HPDE6-E6E7 (cell line): ENCODE data around the gene PLBD1.

Source experiments
- DNase-seq: peaks from one replicate; pipeline ENCODE4 v3.0.0; 2011; ENCODE audit warnings: missing footprints; ENCODE audit errors: extremely low spot score

PLBD1 gene, protein sequence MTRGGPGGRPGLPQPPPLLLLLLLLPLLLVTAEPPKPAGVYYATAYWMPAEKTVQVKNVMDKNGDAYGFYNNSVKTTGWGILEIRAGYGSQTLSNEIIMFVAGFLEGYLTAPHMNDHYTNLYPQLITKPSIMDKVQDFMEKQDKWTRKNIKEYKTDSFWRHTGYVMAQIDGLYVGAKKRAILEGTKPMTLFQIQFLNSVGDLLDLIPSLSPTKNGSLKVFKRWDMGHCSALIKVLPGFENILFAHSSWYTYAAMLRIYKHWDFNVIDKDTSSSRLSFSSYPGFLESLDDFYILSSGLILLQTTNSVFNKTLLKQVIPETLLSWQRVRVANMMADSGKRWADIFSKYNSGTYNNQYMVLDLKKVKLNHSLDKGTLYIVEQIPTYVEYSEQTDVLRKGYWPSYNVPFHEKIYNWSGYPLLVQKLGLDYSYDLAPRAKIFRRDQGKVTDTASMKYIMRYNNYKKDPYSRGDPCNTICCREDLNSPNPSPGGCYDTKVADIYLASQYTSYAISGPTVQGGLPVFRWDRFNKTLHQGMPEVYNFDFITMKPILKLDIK

DNA sequence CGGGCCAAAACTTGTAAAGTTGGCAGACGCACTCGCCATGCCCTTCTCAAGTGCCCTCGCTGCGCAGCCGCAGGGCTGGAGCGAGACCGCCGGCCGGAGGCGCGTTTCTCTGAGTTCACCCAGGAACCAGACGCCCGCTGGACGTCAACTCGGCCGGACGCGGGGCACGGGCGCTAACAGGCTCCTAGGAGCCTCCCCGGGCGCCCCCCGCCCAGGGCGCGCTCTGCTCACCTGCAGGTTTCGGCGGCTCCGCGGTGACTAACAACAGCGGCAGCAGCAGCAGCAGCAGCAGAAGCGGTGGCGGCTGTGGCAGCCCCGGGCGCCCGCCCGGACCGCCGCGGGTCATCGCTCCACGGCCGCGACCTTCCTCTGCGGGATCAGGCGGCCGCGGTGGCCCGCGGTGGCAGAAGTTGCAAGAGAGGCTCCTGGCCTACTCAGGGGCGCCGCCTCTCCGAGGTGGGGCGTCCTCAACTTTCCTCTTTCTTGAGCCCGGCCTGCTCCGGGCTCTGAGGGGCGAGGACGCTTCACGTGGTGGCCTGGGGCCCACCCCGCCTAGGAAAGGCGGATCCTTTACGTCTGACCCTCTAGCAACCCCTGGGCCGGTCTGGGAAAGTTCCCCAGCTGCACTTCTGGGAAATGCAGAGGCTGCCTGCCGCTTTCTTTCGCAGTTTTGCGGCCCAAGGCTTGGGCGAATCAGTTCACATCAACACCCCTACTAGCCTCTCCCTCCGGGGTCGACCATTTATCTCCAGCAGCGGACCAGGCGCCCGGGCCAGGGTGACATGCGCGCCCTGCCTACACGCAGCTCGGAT lies at the start of gene PLBD1:
Gene PLBD1 (minus strand): TSS at position 533 of the 812 bp plus-strand sequence. CDS start 187 bp downstream, at position 346.
- peak; percentile 12 for DNase-seq

DNA sequence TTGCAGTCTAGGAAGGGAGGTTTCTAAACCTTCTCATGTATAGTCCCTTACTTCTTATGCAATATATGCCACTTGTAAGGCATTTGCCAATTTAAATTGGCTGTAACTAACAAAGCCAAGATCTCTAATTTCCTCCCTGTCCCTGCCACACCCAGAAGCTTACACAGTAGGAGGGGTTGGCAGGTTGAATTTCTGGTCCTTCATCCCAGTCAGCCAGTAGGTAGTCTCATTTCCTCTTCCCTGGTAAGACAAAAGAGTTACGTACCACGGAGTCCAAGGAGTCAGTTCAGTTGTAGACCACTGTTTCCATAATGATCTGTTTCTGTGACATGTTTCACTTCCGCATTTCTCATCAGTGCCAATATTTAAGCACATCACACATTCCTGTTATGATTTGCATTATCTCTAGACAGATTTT lies 47.0 kb upstream of the PLBD1 start:
- DNase-seq = peak; percentile 25

DNA sequence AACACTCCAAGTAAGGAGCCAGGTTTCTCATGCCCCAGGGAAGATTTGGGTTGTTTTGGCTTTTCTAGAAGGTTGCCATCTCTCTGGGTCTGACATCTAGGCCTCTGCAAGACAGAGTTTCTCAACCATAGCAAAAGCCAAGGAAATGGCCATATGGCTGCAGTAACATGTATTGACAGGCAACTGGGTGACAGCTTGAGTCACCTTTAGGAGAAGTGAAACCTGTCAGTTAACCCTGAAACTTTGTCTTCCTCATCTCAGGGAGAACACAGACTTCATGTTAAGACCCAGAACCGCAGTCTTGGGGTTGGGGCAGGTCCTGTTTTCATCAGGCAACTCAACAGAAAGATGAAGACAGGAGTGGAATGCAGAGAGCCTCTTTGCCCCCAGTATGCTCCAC lies 46.0 kb upstream of the PLBD1 start:
- peak; percentile 31 for DNase-seq

DNA sequence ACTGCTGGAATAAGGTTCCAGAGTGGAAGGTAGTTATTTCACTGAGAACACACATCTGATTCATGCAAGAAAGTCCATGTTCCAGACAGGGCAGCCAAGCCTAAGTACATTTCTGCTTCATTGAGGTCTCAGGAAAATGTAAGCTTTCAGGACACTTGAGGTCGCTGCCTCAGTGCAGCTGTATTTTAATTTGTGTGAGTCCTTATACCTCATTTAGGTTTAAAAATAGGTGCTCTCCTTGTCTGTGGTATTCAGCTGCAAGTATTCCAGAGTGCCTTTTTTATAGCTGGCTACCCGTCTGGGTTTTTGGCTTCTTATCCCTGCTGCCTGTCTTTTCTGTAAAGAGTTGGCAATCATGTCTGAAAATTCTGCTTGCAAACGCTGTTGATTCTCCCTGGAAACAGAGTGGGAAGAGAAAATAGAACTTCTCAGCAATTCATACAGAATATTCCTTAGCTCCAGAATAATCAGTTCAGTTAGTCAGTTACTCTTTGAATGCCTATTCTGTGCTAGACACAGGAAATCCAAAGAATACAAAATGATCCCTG lies 45.3 kb upstream of the PLBD1 start:
- no peak for DNase-seq

DNA sequence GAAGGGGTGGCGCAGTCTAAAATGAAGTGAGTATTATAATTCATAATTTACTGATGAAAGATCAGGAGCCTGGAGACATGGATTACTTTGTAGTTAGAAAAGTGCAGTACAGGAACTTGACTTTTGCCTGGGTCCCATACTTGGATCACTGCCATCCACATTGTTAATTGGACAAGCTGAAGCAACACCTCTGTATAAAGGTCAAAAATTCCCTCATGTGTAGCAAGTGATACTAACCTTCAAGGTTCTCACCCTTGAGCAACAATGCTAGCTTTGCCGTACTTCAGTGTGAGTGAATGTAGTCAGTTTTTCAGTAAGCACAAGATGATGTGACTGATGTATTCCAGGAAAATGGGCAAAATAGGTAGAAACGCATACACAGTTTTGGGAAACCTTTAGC lies 44.6 kb upstream of the PLBD1 start:
- DNase-seq = no peak

DNA sequence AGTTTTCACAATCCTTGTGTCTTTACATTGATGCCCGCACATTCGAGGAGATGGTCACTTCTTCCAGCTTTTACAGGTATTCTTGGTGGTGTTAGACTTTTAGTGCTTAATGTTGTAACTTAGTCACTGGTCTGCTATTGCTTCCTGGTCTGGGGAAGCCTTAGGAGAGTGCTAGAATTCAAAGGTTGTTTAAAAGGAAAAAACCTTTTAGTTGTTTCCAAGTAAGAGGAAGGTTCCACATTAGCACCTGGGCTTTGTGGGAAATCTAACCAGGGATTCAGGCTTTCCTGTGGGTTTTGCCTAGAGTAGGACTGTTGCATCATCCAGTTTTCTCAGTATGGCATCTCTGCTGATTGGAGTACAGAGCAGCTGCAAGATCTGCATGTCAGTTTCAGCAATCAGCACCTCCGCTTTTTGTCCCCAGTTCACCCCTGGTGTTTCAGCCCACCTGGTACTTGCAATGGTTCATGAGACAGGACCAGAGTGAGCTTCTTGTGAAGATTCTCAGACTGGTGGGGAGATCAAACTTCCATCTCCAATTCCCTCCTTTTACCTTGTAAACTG lies 44.0 kb upstream of the PLBD1 start:
- no peak for DNase-seq

DNA sequence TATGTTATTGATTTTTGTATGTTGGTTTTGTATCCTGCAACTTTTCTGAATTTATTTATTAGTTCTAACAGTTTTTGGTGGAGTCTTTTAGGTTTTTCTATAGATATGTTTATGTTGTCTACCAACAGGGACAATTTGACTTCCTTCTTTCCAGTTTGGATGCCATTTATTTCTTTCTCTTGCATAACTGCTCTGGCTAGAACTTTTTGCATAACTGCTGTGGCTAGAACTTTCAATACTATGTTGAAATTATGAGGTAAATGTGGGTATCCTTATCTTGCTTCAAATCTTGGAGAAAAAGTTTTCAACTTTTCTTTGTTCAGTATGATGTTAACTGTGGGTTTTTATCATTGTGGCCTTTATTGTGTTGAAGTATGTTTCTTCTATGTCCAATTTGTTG lies 39.9 kb upstream of the PLBD1 start:
- no peak for DNase-seq

DNA sequence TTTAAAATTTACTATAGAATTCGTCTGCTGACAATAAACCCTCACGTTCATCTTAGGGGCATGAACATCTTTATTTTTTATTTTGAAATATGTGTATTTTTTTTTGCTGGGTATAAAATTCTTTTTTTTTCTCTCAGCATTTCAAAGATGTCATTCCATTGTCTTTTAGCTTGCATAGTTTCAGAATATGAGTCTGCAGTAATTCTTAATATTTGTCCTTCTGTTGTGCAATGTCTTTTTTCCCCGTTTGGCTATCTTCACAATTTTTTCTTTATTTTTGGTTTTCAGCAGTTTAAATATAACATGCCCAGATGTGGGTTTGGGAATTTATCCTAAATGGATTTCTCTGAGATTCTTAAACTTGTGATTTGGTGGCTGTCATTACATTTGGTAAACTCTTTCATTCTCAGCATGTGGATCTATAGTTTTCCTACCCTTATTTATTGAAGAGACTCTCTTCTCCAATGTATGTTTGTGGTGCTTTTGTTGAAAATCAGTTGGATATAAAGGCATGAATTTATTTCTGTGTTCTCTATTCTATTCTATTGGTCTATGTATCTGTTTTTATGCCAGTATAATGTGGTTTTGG lies 37.8 kb upstream of the PLBD1 start:
- DNase-seq = no peak

DNA sequence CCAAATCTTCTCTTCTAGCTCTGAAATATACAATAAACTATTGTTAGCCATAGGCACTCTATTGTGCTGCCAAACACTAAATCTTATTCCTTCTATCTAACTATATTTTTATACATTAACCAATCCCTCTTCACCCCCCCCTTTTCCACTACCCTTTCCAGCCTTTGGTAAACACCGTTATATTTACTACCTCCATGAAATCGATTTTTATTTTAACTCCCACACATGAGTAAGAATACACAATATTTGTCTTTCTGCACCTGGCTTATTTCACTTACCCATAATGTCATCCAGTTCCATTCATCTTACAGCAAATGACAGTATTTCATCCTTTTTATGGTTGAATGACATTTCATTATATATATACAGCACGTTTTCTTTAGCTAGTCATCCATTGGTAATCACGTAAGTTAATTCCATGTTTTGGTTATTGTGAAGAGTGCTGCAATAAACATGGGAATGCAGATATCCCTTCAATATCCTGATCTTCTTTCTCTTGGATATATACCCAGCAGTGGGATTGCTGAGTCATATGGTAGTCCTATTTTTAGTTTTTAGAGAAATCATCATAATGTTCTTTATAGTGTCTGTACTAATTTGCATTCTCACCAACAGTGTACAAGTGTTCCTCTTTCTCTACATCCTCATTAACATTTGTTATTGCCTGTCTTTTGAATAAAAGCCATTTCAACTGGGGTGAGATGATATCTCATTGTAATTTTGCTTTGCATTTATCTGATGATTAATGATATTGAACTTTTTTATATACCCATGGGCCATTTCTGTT lies 34.2 kb upstream of the PLBD1 start:
- DNase-seq = no peak

DNA sequence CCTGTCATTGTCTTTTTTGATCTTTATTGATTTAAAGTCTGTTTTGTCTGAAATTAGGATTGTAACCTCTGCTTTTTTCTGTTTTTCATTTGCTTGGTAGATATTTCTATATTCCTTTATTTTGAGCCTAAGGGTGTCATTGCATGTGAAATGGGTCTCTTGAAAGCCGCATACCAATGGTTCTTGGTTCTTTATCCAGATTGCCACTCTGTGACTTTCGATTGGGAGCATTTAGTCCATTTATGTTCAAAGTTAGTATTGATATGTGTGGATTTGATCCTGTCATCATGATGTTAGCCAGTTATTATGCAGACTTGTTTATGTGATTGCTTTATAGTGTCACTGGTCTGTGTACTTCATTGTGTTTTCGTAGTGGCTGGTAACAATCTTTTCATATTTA lies 29.8 kb upstream of the PLBD1 start:
- no peak for DNase-seq

DNA sequence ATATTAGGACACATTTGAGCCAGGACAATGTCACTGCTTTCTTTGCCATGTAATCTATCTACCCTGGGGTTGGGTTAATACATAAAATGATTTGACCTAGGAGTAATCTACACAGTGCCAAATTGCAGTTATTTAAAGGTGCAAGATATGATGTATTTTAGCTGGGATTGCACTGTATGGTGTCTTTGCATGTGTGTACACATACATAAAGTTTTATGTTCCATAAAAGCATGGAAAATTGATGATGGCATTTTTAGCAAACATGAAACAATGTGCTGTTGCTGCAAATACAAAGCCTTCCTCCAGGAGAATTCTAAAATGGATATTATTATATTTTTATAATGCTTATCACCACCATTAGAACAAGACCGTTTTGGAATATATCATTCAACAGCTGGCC lies 24.0 kb upstream of the PLBD1 start:
- DNase-seq = no peak

DNA sequence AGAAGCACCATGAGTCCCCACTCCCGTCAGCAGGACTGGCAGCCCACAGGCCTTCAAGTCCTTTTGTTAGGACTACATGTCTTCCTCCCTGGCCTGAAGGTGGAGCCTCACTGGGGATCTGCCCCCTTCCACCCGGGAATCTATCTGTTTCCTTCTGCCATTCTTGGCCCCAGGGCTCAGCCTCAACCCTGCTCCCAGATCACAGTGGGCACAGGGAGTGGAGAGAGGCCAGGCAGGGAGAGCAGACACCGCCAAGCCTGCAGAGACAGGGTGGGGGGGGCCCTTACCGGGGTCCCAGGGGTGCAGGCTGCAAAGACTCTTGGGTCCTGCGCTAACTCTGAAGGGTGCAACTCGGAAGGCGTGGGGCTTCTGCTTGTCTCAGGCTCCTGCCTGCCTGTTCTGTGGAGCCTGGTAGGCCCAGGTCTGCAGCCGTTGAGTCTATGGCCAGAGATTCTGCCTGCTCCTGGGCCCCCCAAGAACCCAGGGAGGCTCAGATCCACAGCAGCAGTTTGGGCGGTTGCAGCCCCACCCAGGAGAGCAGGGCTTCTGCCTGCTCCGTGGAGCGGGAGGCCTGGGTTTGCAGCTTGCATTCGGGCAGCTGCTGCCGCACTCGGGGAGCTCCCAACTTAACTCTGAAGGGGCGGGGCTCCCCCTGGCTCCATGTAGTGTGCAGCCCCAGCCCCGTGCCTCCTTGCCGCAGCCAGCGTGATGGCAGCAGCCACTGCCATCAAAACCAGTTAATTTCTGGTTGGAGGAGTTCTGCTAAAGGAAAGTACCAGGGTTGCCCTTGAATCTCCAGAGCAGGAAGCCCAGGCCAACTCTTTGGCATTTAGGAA lies 21.7 kb upstream of the PLBD1 start:
- DNase-seq = no peak

DNA sequence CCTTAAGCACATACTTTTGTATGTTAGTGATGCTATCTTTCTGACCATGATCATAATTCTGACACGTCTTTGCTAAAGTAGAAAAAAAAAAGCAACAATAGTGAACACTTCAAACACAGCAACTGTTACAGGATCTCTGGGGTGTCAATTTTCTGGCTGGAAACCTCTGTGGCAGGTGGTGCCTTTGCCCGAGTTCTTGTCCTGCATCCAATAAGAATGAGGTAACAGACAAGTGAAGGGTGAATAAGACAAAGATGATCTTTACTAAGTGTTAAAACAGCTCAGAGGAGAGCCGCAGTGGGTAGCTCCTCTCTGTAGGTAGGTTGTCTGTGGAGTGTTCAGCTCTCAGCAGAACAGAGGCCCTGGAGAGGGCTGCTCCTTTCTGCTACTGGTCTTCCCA lies 20.9 kb upstream of the PLBD1 start:
- no peak for DNase-seq

DNA sequence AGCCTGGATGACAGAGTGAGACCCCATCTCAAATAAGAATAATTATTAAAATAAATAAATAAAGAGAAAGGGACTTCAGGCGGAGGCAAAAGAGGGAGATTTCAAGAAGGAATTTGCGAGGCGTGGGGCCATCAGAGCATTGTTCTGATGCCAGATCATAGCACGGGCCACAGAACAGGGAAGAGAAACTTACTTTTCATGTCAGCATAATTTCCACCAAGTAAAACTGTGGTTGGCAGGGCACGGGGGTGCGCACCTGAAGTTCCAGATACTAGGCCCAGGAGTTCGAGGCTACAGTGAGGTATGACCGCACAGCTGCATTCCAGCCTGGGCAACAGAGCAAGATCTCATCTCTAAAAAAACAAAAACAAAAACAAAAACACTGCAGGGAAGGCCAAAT lies 11.0 kb upstream of the PLBD1 start:
- no peak for DNase-seq

DNA sequence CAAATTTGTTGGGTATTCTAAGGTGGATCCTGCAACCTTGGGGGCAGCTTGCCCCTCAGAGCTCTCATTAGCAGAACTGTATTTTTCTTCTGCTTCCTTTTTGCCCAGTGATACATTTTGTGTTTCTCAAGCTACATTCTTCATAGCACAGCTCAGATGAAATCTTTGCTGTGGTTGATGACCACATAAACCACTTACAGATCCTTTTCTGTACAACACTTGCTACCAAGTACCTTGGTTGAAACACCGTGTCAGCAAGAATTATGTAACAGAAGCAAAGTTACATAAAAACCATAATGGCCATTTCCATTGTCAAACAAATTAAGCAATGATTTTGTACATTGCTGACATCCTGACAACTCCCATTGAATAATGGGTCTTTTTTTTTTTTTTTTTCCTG lies 9.7 kb upstream of the PLBD1 start:
- no peak for DNase-seq

DNA sequence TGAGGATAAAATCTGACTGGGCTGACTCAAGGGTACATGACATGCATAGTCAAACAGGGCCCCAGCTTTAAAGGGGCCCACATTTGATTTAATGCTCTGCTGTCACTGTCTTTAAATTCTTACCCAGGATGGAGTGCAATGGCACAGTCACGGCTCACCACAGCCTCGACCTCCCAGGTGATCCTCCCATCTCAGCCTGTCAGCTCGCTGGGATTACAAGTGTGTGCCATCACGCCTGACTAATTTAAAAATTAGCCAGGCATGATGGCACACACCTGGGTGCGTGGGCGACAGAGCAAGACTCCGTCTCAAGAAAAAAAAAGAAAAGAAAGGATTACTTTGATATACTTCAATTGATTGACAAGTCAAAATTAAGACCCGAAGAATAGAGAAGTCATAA lies 9.2 kb upstream of the PLBD1 start:
- DNase-seq = no peak

DNA sequence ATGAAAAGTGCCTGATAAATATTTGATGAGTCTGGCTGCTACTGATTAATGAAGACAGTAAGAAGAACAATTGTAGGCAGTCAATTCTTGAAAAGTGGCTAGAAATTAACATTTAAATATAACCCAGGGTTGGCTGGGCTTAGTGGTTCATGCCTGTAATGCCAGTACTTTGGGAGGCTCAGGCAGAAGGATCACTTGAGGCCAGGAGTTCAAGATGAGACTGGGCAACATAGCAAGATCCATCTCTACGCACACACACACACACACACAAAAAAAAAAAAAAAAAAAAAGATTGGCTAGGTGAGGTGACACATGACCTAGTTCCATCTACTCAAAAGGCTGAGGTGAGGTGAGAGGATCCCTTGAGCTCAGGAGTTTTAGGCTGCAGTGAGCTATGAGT lies 7.9 kb upstream of the PLBD1 start:
- no peak for DNase-seq

DNA sequence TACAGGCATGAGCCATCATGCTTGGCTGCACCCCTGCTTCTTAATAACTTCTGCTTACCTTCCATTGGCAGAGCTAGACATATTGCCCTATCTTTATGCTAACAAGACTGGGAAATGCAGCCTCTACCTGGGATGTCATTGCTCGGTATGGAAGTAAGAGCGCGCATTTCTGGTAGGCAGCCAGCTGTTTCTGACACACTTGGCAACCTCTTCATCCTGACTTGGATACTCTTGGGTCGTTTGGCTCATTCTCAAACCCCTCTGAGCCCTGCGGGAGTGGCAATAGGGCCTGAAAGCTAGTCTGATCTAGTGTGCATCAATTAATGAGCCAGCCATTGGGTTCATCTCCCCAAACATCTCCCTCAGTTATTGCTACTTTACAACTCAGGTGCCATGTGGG lies 5.4 kb upstream of the PLBD1 start:
- DNase-seq = no peak

DNA sequence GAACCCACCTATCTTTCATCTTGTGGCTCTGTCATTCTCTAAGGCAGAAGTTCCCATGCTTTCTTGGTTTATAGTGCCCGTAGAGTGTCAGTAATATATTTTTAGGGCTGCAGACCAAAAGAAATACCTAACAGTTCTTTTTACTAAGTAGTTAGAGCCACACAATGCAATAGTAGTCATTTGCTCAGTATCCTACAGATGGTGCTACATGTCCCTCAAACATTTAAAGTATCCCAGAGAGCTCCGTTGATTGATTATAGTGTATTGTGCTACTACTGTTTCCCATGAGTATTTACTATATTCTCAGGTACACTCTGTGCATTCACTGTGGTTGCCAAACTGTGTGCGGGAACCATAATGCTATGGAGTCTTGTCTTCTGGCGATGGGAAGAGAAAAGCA lies 4.7 kb upstream of the PLBD1 start:
- DNase-seq = no peak

DNA sequence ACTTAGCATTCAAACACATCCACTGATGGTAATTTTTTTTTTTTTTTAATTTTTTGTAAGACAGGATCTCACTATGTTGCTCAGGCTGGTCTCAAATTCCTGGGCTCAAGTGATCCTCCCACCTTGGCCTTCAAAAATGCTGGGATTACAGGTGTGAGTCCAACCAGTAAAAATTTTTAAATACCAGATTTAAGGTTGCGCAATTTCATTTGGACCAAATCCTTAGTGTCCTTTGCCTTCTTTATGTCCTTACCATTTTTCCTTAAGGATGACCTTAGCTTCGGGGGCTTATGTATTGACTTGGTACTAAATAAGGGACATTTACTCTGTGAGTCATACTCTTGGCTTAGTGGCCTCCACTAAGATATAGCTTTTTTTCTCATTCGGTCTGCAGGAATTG lies 4.1 kb upstream of the PLBD1 start:
- no peak for DNase-seq
